T1000 (cell line): ENCODE data around the gene UBE2N.

Source experiments
- DNase-seq: peaks from one replicate; lab custom pipeline; 2025; ENCODE audit warnings: mixed read lengths; lab: John Stamatoyannopoulos, UW

Gene UBE2N

DNA sequence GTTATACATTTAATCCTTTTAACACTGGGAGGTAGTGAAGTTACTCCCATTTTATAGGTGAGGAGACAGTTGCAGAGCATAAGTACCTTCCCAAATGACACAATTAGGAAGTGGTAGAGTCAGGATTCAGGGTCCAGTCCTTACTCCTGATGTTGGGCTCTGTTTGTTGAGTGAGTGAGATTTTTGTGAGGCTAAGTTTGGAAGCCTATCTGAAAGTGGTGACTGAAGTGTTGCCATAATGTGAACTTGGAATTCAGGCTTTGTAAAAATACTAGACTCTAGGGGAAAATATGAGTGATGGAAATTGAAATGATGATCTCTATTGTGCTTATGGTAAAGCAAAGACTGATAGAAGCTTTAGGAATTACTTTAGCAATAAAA, 61.8 kb downstream of the UBE2N start:
- DNase-seq, result no peak

- DNase-seq, result no peak
Measured at GRCh38 chr12:93379326-93379980, 62.3 kb downstream of the UBE2N start.

- no peak for DNase-seq
Measured at GRCh38 chr12:93378998-93379325, 62.8 kb downstream of the UBE2N start.

DNA sequence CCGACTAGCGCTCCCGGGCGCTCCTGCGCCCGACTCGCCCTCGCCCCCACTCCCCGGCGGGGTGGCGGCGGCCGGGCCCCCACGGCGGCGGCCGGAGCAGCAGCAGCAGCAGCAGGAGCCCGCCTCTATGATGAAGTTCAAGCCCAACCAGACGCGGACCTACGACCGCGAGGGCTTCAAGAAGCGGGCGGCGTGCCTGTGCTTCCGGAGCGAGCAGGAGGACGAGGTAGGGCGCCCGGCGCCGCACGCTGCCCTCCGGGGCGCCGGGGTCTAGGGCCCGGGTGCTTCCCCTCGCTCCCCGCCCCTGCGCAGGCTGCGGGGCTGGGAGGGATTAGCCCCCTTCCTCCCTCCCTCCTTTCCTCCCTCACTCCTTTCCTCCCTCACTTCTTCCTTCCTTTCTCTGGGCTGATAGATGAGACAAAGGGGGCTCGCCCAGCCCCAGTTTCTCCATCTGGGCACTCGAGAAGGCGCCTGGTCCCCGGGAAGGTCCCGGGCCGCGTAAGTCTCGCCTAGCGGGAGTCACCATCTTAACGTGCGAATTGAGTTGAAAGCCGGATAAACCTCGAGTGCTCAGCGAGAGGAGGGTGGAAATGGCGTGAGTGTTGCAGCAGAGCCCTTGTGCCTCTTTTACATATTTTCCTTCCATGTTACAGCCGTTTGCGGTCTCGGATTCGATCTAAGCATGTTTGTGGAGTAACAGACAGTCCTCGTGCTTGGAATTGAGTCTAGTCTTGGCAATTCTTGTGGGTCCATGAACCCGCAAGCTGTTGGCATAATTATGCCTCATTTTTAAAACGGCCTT, 63.4 kb downstream of the UBE2N start:
- peak; percentile 93 for DNase-seq

- peak; percentile 100 for DNase-seq
Measured at GRCh38 chr12:93377252-93378195, 64.2 kb downstream of the UBE2N start, which contains the start of gene NUDT4. Gene NUDT4, plus strand, starts transcription at chr12:93377925. Its CDS starts 398 bp downstream, at chr12:93378323.

DNA sequence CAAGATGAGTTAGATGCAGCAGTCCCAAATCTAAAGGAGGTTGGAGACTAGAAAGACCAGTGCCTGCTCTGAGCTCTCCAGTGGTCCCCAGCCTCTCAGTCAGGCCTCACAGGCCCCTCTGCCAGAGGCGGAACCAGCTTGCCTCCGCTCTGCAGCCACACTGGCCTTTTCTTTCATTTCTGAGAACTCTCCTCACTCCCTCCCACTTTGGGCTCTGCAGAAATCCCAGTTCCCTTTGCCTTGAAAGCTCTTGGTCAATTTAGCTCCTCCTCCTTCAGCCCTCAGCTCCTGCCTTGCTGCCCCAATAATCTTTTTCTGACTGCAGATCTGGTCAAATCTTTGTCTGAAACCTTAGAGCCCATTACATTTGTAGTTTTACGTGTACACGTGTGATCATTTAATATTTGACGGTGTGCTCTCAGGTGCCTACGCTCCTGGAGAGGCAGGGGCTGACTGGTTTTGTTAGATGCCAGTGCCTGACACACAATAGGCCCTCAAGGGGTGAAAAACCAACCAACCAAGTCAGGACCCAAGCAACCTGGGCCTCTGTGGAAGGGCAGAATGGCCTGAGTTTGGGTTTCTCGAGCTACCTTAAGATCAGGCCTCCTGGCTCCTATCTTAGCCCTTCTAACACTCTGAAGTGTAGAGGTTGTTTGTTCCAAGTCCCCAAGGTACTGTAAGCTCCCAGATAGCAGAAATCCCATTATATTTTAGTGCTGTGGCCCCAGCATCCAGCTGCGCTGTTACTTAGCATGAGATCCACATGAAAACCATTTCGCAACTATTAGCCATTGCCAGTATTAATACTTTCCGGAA, 65.1 kb downstream of the UBE2N start:
- DNase-seq, result no peak

DNA sequence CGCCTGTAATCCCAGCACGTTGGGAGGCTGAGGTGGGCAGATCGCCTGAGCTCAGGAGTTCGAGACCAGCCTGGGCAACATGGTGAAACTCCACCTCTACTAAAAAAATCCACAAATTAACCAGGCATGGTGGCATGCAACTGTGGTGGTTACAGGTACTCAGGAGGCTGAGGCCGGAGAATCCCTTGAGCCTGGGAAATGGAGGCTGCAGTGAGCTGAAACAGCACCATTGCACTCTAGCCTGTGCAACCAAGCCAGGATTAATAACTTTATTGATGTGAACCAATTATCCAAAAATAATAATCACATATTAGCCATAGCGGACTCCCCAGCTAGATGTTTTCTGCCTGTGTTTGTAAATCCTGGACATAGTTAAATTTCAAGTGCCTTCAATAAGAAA, 65.8 kb downstream of the UBE2N start:
- no peak for DNase-seq

DNA sequence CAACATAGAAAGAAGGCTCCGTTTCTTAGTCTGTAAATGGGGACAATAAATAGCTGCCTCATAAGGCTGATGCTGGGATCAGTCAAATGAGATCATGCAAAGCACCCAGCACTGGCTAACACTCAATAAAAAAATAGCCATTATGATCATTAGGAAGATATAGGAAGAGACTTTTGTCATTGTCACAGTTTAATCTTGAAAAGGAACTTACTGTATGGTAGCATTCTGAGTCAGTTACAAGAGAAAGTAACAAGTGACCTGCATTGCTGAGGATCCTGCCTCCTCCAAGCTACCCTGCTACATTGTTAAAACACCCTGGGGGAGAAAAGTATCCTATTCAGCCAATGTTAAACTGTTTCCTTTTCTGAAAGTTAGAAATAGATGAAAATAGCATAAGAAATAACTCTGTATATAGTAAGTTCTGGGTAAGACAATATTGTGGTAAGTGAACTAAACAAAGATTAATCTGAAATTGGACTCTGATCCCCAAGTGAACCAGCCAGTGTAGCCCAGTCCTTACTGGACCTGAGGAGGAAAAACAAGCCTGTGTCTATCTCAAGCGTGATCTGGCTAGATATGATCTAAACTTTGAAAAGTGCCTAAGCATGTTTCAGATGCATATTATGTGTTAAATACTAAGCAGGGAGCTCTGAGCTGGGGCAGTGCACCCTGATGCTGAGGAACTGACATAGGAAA, 67.6 kb downstream of the UBE2N start:
- DNase-seq, result no peak

DNA sequence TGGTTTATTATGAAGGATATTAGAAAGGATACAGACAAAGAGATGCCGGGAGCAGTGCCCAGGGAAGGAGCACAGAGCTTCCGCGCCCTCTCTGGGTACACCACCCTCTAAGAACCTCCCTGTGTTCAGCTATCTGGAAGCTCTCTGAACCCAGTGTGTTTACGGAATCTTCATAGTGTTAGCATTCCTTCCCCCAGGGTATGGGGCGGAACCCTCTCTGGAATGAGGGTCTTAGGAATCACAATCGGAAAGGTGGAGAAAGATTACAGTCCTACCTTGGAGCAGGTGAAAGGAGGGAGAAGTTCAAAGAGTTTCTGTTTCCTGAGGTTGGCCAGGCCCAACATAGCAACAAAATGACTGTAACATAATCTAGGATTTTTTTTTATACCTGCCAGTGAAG, 70.8 kb downstream of the UBE2N start:
- no peak for DNase-seq

GRCh38 chr12:93369505-93369904, 72.2 kb downstream of the UBE2N start:
- no peak for DNase-seq

- DNase-seq, result no peak
Measured at GRCh38 chr12:93368766-93369165, 73.0 kb downstream of the UBE2N start.

DNA sequence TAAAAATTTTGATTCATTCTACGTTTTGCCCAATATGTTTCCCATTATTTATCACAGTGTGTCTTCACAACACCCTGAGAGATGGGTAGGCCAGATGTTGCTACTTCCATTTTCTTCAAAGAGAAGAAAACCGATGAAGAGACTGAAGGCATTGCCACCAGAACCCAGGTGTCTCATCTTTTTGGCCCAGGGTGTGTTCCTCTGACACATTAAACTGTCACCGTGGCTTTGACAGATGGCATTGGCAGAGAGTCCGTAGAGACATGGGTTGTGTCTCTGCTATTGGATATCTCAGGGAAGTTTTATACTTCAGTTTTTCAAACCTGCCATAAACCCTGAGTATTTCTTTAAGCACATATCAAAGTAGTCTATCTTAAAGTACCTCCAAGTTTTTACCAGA, 75.3 kb downstream of the UBE2N start:
- no peak for DNase-seq

- DNase-seq, result no peak
Measured at GRCh38 chr12:93365616-93366405, 75.9 kb downstream of the UBE2N start.

- DNase-seq, result no peak
Measured at GRCh38 chr12:93363841-93364297, 77.9 kb downstream of the UBE2N start.

DNA sequence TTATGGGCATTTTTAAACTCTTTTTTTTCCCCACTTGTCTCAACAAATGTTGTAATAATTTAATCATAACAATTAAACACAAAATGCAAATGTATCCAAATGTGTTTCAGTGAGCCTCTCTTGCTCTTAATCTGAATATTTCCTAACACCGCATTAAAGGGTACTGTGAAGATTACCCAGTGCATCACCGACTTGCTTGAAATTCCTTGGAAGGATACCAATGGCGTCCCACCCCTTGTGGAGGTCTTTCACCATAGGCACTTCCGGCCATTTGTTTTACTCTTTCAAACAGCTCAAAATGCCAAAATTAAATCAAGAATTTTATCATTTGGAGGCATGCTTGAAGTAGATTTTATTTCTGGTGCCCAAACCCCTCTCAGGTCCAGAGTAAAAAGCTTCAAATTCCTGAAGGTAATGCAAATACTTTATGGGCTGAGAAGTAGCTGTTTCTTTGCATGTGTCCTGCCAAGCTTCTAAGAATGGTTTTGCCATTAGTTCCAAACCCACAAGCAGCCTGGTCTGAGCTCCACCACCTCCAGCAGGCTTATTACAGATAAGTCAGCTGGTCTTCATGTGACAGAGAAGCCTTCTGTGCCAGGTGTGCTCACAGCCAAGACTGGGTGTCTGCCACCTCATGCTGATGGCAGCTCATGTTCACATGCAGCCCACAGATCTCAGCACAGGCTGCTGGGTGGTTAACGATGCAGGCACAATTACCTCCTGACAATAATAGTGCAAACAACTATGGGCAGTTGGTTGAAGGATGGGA, 80.4 kb downstream of the UBE2N start:
- no peak for DNase-seq

- DNase-seq, result no peak
Measured at GRCh38 chr12:93360688-93361087, 81.1 kb downstream of the UBE2N start.

GRCh38 chr12:93358821-93359220, 82.9 kb downstream of the UBE2N start:
- DNase-seq, result no peak

DNA sequence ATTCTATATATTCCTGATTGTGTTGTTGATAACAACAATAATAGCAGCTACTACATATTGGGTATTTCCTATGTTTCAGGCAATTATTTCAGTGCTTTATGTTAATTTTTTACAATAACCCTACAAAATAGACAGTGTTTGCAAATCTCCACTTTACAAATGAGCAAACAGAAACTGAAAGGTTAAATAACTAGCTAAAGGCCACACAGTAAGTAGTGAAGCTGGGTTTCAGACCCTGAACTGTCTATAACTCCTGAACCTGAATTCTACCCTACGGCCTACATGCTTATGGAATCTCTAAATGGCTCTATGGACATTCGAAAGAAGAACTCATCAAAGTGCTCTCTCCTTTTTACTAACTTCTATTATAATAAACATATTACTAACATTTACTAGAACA, 83.7 kb downstream of the UBE2N start:
- DNase-seq, result no peak

GRCh38 chr12:93356214-93356613, 85.5 kb downstream of the UBE2N start:
- no peak for DNase-seq
